A549 (cell line): ENCODE results near the gene TNS2. TPM values are rescaled to one million over a fixed set of nuclear protein-coding genes. Genes with fewer than 3 reads are reported as not detected.
"Not testable (repeated sequence)": the region's sequence is repeated elsewhere in the genome, so short reads cannot be mapped to it uniquely, and the experiment has no call there.

Source experiments
- ATAC-seq, 2 experiments: fragments of 200-7000 bp in 1 of 2; fragments of >200 bp in 1 of 2; cut with Nextera tagmentation in 1 of 2; cut with Tn5 transposase in 1 of 2; 3 replicates each; pipeline versions ENCODE4 v1.8.0 to v1.9.1; 2018 to 2020; ENCODE audit warnings: mild to moderate bottlenecking in 1 of 2, moderate library complexity in 1 of 2
- CTCF ChIA-PET: fragments of 300-600 bp; sonication (Branson Sonifier 250); formaldehyde crosslinking; extraction: SDS; loops from one replicate; lab custom pipeline; 2021; ENCODE audit warnings: antibody characterized with exemption, inconsistent platforms; lab: Yijun Ruan, JAX
- POLR2A ChIA-PET: fragments of 350-600 bp; formaldehyde crosslinking; extraction: SDS; loops from one replicate; lab custom pipeline; 2021; ENCODE audit warnings: antibody characterized with exemption, inconsistent platforms; lab: Yijun Ruan, JAX
- DNase-seq, 2 experiments: peaks; one replicate each; pipeline versions ENCODE4 v3.0.0 to v3.0.0-alpha.2; 2011 to 2016; ENCODE audit warnings: low read depth in 1 of 2, low spot score in 1 of 2
- FAIRE-seq: peaks from 2 replicates; lab custom pipeline; 2011; peaks lifted over from hg19 to GRCh38; lab: Jason Lieb, UNC
- H3K27ac ChIP-seq, 2 experiments: fragments of >200 bp; sonication (Bioruptor Twin); formaldehyde crosslinking; 3 replicates each; pipeline ENCODE4 v1.5.1; 2016 to 2017
- H3K4me1 ChIP-seq: fragments of >200 bp; sonication (Bioruptor Twin); formaldehyde crosslinking; 3 replicates; pipeline ENCODE4 v1.6.1; 2016
- H3K4me2 ChIP-seq: fragments of >200 bp; sonication (Bioruptor Twin); formaldehyde crosslinking; 3 replicates; pipeline ENCODE4 v1.6.1; 2016
- H3K4me3 ChIP-seq: fragments of >200 bp; sonication (Bioruptor Twin); formaldehyde crosslinking; 3 replicates; pipeline ENCODE4 v1.5.1; 2016
- H3K9me3 ChIP-seq: fragments of >200 bp; sonication (Bioruptor Twin); formaldehyde crosslinking; 3 replicates; pipeline ENCODE4 v1.6.1; 2016
- CHD2 ChIP-seq: fragments of 150-350 bp; IDR thresholded peaks from 2 replicates; pipeline ENCODE4 v1.6.1; 2014; ENCODE audit warnings: low read length; ENCODE audit not compliant: partially characterized antibody
- FOSB ChIP-seq: fragments of 250-450 bp; sonication (Bioruptor Pico); IDR thresholded peaks from 2 replicates; pipeline ENCODE4 v1.5.0; 2020; ENCODE audit warnings: mild to moderate bottlenecking, moderate library complexity
- HEYL ChIP-seq: fragments of 250-450 bp; sonication (Bioruptor Pico); IDR thresholded peaks from 2 replicates; pipeline ENCODE4 v1.8.0; 2021; ENCODE audit warnings: mild to moderate bottlenecking, moderate library complexity
- HOXA7 ChIP-seq: fragments of 250-450 bp; sonication (Bioruptor Pico); IDR thresholded peaks from 2 replicates; pipeline ENCODE4 v1.5.0; 2020; ENCODE audit warnings: mild to moderate bottlenecking, moderate library complexity
- HOXB5 ChIP-seq: fragments of 250-450 bp; sonication (Bioruptor Pico); IDR thresholded peaks from 2 replicates; pipeline ENCODE4 v1.5.0; 2020; ENCODE audit warnings: mild to moderate bottlenecking, moderate library complexity
- JUN ChIP-seq, 2 experiments: fragments of >200 bp; sonication (Bioruptor Twin); formaldehyde crosslinking; IDR thresholded peaks; 2 replicates in 1 of 2; 3 replicates in 1 of 2; pipeline ENCODE4 v1.6.1; 2016 to 2017
- KDM1A ChIP-seq: fragments of 200-600 bp; sonication (generic); IDR thresholded peaks from 2 replicates; pipeline ENCODE4 v1.6.1; 2016; ENCODE audit warnings: low read depth, mild to moderate bottlenecking
- MAFK ChIP-seq: fragments of 450-650 bp; IDR thresholded peaks from 2 replicates; pipeline ENCODE4 v1.6.1; 2014; ENCODE audit not compliant: partially characterized antibody
- POLR2AphosphoS2 ChIP-seq: conservative IDR thresholded peaks from 2 replicates; pipeline ENCODE4 v1.6.1; 2012; ENCODE audit warnings: low read length, improper control_type of control experiment, inconsistent platforms
- RFX5 ChIP-seq: fragments of 450-650 bp; IDR thresholded peaks from 2 replicates; pipeline ENCODE4 v1.7.1; 2014; ENCODE audit warnings: antibody characterized with exemption, mild to moderate bottlenecking, moderate library complexity
- ZC3H11A ChIP-seq: fragments of 450-650 bp; IDR thresholded peaks from 2 replicates; pipeline ENCODE4 v1.6.1; 2014; ENCODE audit warnings: antibody characterized with exemption, mild to moderate bottlenecking
- ZSCAN20 ChIP-seq: fragments of 250-450 bp; sonication (Bioruptor Pico); IDR thresholded peaks from 2 replicates; pipeline ENCODE4 v1.8.0; 2022; ENCODE audit warnings: mild to moderate bottlenecking, moderate library complexity
- WGBS: methylation state at CpG from one replicate; pipeline ENCODE4 v1.1.6; 2017; ENCODE audit errors: missing lambda C conversion rate; 5-methylcytosine and 5-hydroxymethylcytosine counted together
- polyA plus RNA-seq, 4 experiments: library from polyadenylated mRNA; depleted of rRNA in 3 of 4; stranded (reverse); fragments of >200 nt; fragmentation: RNase III in 1 of 4; extraction: RNeasy Plus Mini Kit Qiagen cat#74134 plus additional on column Dnase treatment in 1 of 4; gene quantifications; 2 replicates in 3 of 4; 3 replicates in 1 of 4; pipeline ENCODE4 v1.2.3, GENCODE V29; 2011 to 2017
- TF ChIP-seq, protein P1 (sequence below): fragments of 250-450 bp; sonication (Bioruptor Pico); IDR thresholded peaks from 2 replicates; pipeline ENCODE4 v1.5.0; 2021; ENCODE audit warnings: mild to moderate bottlenecking, moderate library complexity, borderline replicate concordance
- TF ChIP-seq, protein P2 (sequence below): fragments of >200 bp; sonication (Bioruptor Twin); formaldehyde crosslinking; IDR thresholded peaks from 3 replicates; pipeline ENCODE4 v1.6.1; 2016
- TF ChIP-seq, protein P3 (sequence below): IDR thresholded peaks from 2 replicates; pipeline ENCODE4 v1.6.1; 2012
- TF ChIP-seq, protein P4 (sequence below): fragments of 450-650 bp; IDR thresholded peaks from 2 replicates; pipeline ENCODE4 v1.6.1; 2014; ENCODE audit warnings: antibody characterized with exemption
- TF ChIP-seq, protein P5 (sequence below): fragments of 250-450 bp; sonication (Bioruptor Pico); IDR thresholded peaks from 2 replicates; pipeline ENCODE4 v1.5.0; 2020; ENCODE audit warnings: low read depth, mild to moderate bottlenecking, moderate library complexity

Gene TNS2
- polyA plus RNA-seq, 2 of the 4 experiments (the other 2 are of a cell fraction), result 11.5 to 15.3 TPM

DNA sequence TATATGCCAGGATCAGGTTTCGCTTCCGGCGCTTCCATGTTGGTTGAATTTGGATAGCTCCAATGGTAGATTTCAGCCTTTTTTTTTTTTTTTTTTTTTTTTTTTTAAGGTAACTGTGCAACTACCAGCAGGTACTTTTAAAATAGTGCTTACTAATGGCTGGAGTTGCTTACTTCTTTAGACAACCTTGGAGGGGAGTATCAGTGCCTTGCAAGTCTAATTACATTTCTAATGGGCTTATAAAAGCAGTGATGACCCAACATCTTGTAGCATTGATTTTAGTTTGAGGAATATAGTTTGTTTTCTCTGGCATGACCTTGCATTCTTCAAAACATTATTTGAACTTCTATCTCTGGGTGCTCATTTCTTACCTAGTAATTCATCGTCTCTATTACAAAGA, 42.5 kb upstream of the TNS2 start:
- no peak for FAIRE-seq
- WGBS, result 3% methylated on average over 4 of the region's 4 CpGs
- CTCF ChIA-PET, result interaction anchor here (1.5 to 4.0 kb wide), 5 partner anchors 14 to 122 kb away, joined by 3 to 32 read pairs (median 5); partner anchors contain the start of gene KRT8
- TF ChIP-seq HEYL (CRISPR knock-in tag) (no peak), JUN (IDR thresholded peaks at IDR 0.05) (no peak), HOXA7 (CRISPR knock-in tag) (no peak), MAFK (no peak), RFX5 (no peak), FOSB (no peak), ZSCAN20 (CRISPR knock-in tag) (no peak)
- TF ChIP-seq, protein P1, sequence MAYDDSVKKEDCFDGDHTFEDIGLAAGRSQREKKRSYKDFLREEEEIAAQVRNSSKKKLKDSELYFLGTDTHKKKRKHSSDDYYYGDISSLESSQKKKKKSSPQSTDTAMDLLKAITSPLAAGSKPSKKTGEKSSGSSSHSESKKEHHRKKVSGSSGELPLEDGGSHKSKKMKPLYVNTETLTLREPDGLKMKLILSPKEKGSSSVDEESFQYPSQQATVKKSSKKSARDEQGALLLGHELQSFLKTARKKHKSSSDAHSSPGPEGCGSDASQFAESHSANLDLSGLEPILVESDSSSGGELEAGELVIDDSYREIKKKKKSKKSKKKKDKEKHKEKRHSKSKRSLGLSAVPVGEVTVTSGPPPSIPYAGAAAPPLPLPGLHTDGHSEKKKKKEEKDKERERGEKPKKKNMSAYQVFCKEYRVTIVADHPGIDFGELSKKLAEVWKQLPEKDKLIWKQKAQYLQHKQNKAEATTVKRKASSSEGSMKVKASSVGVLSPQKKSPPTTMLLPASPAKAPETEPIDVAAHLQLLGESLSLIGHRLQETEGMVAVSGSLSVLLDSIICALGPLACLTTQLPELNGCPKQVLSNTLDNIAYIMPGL (CRISPR knock-in tag), result no peak
- TF ChIP-seq, protein P2, sequence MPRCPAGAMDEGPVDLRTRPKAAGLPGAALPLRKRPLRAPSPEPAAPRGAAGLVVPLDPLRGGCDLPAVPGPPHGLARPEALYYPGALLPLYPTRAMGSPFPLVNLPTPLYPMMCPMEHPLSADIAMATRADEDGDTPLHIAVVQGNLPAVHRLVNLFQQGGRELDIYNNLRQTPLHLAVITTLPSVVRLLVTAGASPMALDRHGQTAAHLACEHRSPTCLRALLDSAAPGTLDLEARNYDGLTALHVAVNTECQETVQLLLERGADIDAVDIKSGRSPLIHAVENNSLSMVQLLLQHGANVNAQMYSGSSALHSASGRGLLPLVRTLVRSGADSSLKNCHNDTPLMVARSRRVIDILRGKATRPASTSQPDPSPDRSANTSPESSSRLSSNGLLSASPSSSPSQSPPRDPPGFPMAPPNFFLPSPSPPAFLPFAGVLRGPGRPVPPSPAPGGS, result no peak
- TF ChIP-seq, protein P3, sequence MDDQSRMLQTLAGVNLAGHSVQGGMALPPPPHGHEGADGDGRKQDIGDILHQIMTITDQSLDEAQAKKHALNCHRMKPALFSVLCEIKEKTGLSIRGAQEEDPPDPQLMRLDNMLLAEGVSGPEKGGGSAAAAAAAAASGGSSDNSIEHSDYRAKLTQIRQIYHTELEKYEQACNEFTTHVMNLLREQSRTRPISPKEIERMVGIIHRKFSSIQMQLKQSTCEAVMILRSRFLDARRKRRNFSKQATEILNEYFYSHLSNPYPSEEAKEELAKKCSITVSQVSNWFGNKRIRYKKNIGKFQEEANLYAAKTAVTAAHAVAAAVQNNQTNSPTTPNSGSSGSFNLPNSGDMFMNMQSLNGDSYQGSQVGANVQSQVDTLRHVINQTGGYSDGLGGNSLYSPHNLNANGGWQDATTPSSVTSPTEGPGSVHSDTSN, result no peak
- Histone ChIP-seq H3K27ac (peak overlapping the region; percentile 95 to 99), H3K4me2 (peak overlapping the region; percentile 80), H3K9me3 (no peaks in the 10 kb centered on the region), H3K4me3 (peak overlapping the region; percentile 88), H3K4me1 (peaks cover 51% of the 10 kb centered on the region)
- DNase-seq, result no peak
- POLR2A ChIA-PET, result interaction anchor here (0.6 to 3.5 kb wide), 12 partner anchors 10 to 982 kb away, joined by 3 to 44 read pairs (median 6); partner anchors contain the start of genes KRT8 and TNS2
- no peak for ATAC-seq

DNA sequence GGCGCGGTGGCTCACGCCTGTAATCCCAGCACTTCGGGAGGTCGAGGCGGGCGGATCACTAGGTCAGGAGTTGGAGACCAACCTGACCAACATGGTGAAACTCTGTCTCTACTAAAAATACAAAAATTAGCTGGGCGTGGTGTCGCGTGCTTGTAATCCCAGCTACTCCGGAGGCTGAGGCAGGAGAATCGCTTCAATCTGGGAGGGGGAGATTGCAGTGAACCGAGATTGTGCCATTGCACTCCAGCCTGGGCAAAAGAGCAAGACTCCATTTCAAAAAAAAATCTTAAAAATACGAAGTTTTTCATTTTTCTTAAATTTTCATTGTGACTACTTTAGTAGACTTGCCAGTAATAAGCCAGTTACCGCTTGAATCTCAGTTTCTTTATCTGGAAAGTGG, 41.1 kb upstream of the TNS2 start:
- DNase-seq, H3K9me3 ChIP-seq, FAIRE-seq, POLR2A ChIA-PET, ATAC-seq: not testable (repeated sequence)
- Histone ChIP-seq H3K4me2 (peak overlapping the region; percentile 80), H3K4me3 (peak overlapping the region; percentile 88), H3K4me1 (peaks cover 54% of the 10 kb centered on the region), H3K27ac (peak overlapping the region; percentile 95 to 99; a peak in 4 of 6 replicates)
- 60% methylated on average over 15 of the region's 15 CpGs for WGBS
- CTCF ChIA-PET, result interaction anchor here (1.5 to 4.0 kb wide), 4 partner anchors 23 to 124 kb away, joined by 3 to 18 read pairs (median 4); partner anchors contain the start of gene KRT8
- TF ChIP-seq JUN (IDR thresholded peaks at IDR 0.05), result peak in 1 of 2 experiments; percentile 10; a peak in 1 of 5 replicates

DNA sequence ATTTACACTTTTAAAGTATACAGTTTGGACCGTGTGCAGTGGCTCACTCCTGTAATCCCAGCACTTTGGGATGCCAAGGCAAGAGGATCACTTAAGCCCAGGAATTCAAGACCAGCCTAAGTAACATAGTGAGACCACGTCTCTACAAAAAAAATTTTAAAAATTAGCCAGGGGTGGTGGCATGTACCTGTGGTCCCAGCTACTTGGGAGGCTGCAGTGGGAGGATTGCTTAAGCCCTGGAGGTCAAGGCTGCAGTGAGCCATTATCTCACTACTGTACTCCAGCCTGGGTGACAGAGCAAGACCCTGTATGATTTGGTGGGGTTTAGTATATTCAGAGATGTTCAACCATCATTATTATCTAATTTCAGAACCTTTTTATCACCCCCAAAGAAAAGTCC, 38.9 kb upstream of the TNS2 start:
- TF ChIP-seq RFX5 (no peak), ZC3H11A (no peak), POLR2AphosphoS2 (no peak), CHD2 (no peak), JUN (IDR thresholded peaks at IDR 0.05) (no peak), HOXB5 (CRISPR knock-in tag) (no peak), ZSCAN20 (CRISPR knock-in tag) (no peak), KDM1A (no peak)
- TF ChIP-seq, protein P4, sequence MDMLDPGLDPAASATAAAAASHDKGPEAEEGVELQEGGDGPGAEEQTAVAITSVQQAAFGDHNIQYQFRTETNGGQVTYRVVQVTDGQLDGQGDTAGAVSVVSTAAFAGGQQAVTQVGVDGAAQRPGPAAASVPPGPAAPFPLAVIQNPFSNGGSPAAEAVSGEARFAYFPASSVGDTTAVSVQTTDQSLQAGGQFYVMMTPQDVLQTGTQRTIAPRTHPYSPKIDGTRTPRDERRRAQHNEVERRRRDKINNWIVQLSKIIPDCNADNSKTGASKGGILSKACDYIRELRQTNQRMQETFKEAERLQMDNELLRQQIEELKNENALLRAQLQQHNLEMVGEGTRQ, result no peak
- TF ChIP-seq, protein P3, result no peak
- TF ChIP-seq, protein P5, sequence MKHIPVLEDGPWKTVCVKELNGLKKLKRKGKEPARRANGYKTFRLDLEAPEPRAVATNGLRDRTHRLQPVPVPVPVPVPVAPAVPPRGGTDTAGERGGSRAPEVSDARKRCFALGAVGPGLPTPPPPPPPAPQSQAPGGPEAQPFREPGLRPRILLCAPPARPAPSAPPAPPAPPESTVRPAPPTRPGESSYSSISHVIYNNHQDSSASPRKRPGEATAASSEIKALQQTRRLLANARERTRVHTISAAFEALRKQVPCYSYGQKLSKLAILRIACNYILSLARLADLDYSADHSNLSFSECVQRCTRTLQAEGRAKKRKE (CRISPR knock-in tag), result no peak
- peak overlapping the region; percentile 80; the same call in 1 of the 3 replicates for H3K4me2 ChIP-seq
- CTCF ChIA-PET, result interaction anchor here (0.6 to 2.5 kb wide), 5 partner anchors 31 to 662 kb away, joined by 3 to 10 read pairs (median 3); no protein-coding TSS in a partner anchor
- H3K27ac ChIP-seq, result no peak overlapping the region
- 90% methylated on average over 2 of the region's 2 CpGs for WGBS
- no peaks in the 10 kb centered on the region for H3K9me3 ChIP-seq
- ATAC-seq (no peak), FAIRE-seq (no peak), DNase-seq (no peak)
- no peak overlapping the region for H3K4me3 ChIP-seq
- H3K4me1 ChIP-seq, result peaks cover 40% of the 10 kb centered on the region; the same call in 2 of the 3 replicates
- POLR2A ChIA-PET, result no interaction called here
